H1 (cell line): ENCODE measurements around the gene GOLGA8A. TPM values are rescaled to one million over a fixed set of nuclear protein-coding genes. Genes with fewer than 3 reads are reported as not detected.
"Not testable (repeated sequence)": the region's sequence is repeated elsewhere in the genome, so short reads cannot be mapped to it uniquely, and the experiment has no call there.

Experiments used
- CTCF ChIA-PET: fragments of 300-600 bp; sonication (Branson Sonifier 250); formaldehyde crosslinking; loops from one replicate; lab custom pipeline; 2021; ENCODE audit not compliant: partially characterized antibody; lab: Charles Lee
- POLR2A ChIA-PET: fragments of 300-600 bp; sonication (Branson Sonifier 250); formaldehyde crosslinking; loops from one replicate; lab custom pipeline; 2021; ENCODE audit warnings: inconsistent platforms; ENCODE audit not compliant: partially characterized antibody; lab: Charles Lee
- DNase-seq, 2 experiments: peaks; one replicate each; pipeline versions ENCODE4 v3.0.0 to v3.0.0-alpha.2; 2010 to 2022; ENCODE audit warnings: low spot score in 2 of 2, low read depth in 1 of 2, mixed read lengths in 1 of 2
- FAIRE-seq: peaks from 2 replicates; lab custom pipeline; 2011; peaks lifted over from hg19 to GRCh38; lab: Jason Lieb, UNC
- H2AFZ ChIP-seq: 2 replicates; pipeline ENCODE4 v1.8.1; 2012; ENCODE audit warnings: low read length, inconsistent platforms
- H2AK5ac ChIP-seq: 2 replicates; pipeline ENCODE4 v1.6.1; 2013; ENCODE audit warnings: low read depth, low read length
- H2BK120ac ChIP-seq: replicated peaks from 2 replicates; pipeline ENCODE3; 2013; ENCODE audit warnings: low read depth, low read length, inconsistent platforms
- H2BK12ac ChIP-seq: 2 replicates; pipeline ENCODE4 v1.6.1; 2013; ENCODE audit warnings: low read depth, low read length
- H2BK15ac ChIP-seq: 2 replicates; pipeline ENCODE4 v1.6.1; 2013; ENCODE audit warnings: low read length
- H2BK20ac ChIP-seq: 2 replicates; pipeline ENCODE4 v1.6.1; 2013; ENCODE audit warnings: low read length
- H2BK5ac ChIP-seq: 2 replicates; pipeline ENCODE4 v1.6.1; 2013; ENCODE audit warnings: low read depth, low read length
- H3K14ac ChIP-seq: 2 replicates; pipeline ENCODE4 v1.6.1; 2013; ENCODE audit warnings: inconsistent platforms; ENCODE audit not compliant: insufficient read length
- H3K18ac ChIP-seq: 2 replicates; pipeline ENCODE4 v1.6.1; 2013; ENCODE audit warnings: low read length; ENCODE audit errors: extremely low read depth
- H3K23ac ChIP-seq: 2 replicates; pipeline ENCODE4 v1.6.1; 2013; ENCODE audit warnings: inconsistent platforms; ENCODE audit not compliant: insufficient read length
- H3K23me2 ChIP-seq: 2 replicates; pipeline ENCODE4 v1.6.1; 2013; ENCODE audit warnings: low read depth, low read length
- H3K27ac ChIP-seq: 2 replicates; pipeline ENCODE4 v1.6.1; 2011; ENCODE audit warnings: low read depth, low read length, inconsistent platforms
- H3K27me3 ChIP-seq, 4 experiments: replicated peaks in 1 of 4; 1 replicate in 1 of 4; 2 replicates in 3 of 4; pipeline versions ENCODE4 v1.6.1 to v1.8.1; 2011 to 2013; ENCODE audit warnings: low read length in 3 of 4, mild to moderate bottlenecking in 3 of 4, inconsistent platforms in 2 of 4, mixed read lengths in 2 of 4, moderate library complexity in 1 of 4; ENCODE audit not compliant: control insufficient read depth in 3 of 4, insufficient read depth in 3 of 4; ENCODE audit errors: extremely low read depth in 1 of 4
- H3K36me3 ChIP-seq, 4 experiments: 2 replicates each; pipeline versions ENCODE4 v1.6.1 to v1.8.1; 2011 to 2013; ENCODE audit warnings: mild to moderate bottlenecking in 4 of 4, low read length in 3 of 4, moderate library complexity in 2 of 4, control low read depth in 1 of 4, inconsistent platforms in 1 of 4; ENCODE audit not compliant: insufficient read depth in 4 of 4, control insufficient read depth in 2 of 4
- H3K4ac ChIP-seq: replicated peaks from 2 replicates; pipeline ENCODE3; 2013; ENCODE audit warnings: low read length, low read depth, mixed read lengths, inconsistent platforms; ENCODE audit not compliant: insufficient read length
- H3K4me1 ChIP-seq, 4 experiments: replicated peaks in 1 of 4; 1 replicate in 1 of 4; 2 replicates in 3 of 4; pipeline versions ENCODE4 v1.6.1 to v1.8.1; 2011 to 2013; ENCODE audit warnings: low read length in 3 of 4, inconsistent platforms in 2 of 4, mixed read lengths in 1 of 4; ENCODE audit not compliant: insufficient read depth in 4 of 4, control insufficient read depth in 3 of 4
- H3K4me2 ChIP-seq, 2 experiments: 2 replicates each; pipeline versions ENCODE4 v1.6.1 to v1.8.1; 2011 to 2013; ENCODE audit warnings: low read depth in 2 of 2, low read length in 2 of 2, control low read depth in 1 of 2, inconsistent platforms in 1 of 2, mild to moderate bottlenecking in 1 of 2; ENCODE audit not compliant: insufficient read depth in 1 of 2
- H3K4me3 ChIP-seq, 4 experiments: fragments of 200-600, 300-600 bp in 1 of 4; sonication (generic), shearing (Covaris generic), sonication (Bioruptor Twin) in 1 of 4; 2 replicates each; pipeline versions ENCODE4 v1.5.1 to v1.8.1; 2011 to 2016; ENCODE audit warnings: low read length in 4 of 4, low read depth in 3 of 4, control low read depth in 2 of 4, inconsistent platforms in 2 of 4, mild to moderate bottlenecking in 2 of 4, mixed read lengths in 1 of 4, moderate library complexity in 1 of 4; ENCODE audit not compliant: insufficient read depth in 2 of 4; ENCODE audit errors: extremely low read depth in 1 of 4
- H3K56ac ChIP-seq: replicated peaks from 2 replicates; pipeline ENCODE3; 2013; ENCODE audit warnings: low read depth, mild to moderate bottlenecking, mixed read lengths, low read length, inconsistent platforms; ENCODE audit not compliant: insufficient read length
- H3K79me1 ChIP-seq: 2 replicates; pipeline ENCODE4 v1.6.1; 2013; ENCODE audit warnings: low read depth, low read length, control low read depth
- H3K79me2 ChIP-seq, 2 experiments: 2 replicates each; pipeline versions ENCODE4 v1.6.1 to v1.8.1; 2012 to 2013; ENCODE audit warnings: low read length in 2 of 2, mild to moderate bottlenecking in 2 of 2, inconsistent platforms in 1 of 2; ENCODE audit not compliant: insufficient read depth in 2 of 2, control insufficient read depth in 1 of 2
- H3K9ac ChIP-seq, 4 experiments: replicated peaks in 1 of 4; 1 replicate in 1 of 4; 2 replicates in 3 of 4; pipeline versions ENCODE4 v1.6.1 to v1.8.1; 2011 to 2013; ENCODE audit warnings: low read depth in 3 of 4, low read length in 3 of 4, control low read depth in 2 of 4, mild to moderate bottlenecking in 2 of 4, moderate library complexity in 2 of 4, inconsistent platforms in 1 of 4; ENCODE audit errors: extremely low read depth in 1 of 4
- H3K9me3 ChIP-seq, 2 experiments: 2 replicates each; pipeline versions ENCODE4 v1.6.1 to v1.8.1; 2012 to 2013; ENCODE audit warnings: mild to moderate bottlenecking in 2 of 2, moderate library complexity in 2 of 2, control low read depth in 1 of 2, inconsistent platforms in 1 of 2, low read depth in 1 of 2, low read length in 1 of 2, mixed read lengths in 1 of 2; ENCODE audit not compliant: insufficient read depth in 2 of 2
- H4K20me1 ChIP-seq, 2 experiments: replicated peaks in 1 of 2; 2 replicates each; pipeline versions ENCODE3 to v1.8.1; 2011 to 2013; ENCODE audit warnings: inconsistent platforms in 2 of 2, low read length in 2 of 2, mild to moderate bottlenecking in 1 of 2; ENCODE audit not compliant: insufficient read depth in 2 of 2, control insufficient read depth in 1 of 2
- H4K5ac ChIP-seq: 2 replicates; pipeline ENCODE4 v1.6.1; 2013; ENCODE audit warnings: low read length, low read depth, mixed read lengths, inconsistent platforms; ENCODE audit not compliant: insufficient read length
- H4K8ac ChIP-seq: 2 replicates; pipeline ENCODE4 v1.8.0; 2013; ENCODE audit warnings: mild to moderate bottlenecking, moderate library complexity, low read length, inconsistent platforms; ENCODE audit not compliant: insufficient read depth; ENCODE audit errors: extremely low read depth
- H4K91ac ChIP-seq: replicated peaks from 2 replicates; pipeline ENCODE3; 2013; ENCODE audit warnings: low read length, mixed read lengths, inconsistent platforms; ENCODE audit not compliant: insufficient read length
- WGBS, 2 experiments: shearing (Covaris generic) in 1 of 2; methylation state at CpG; one replicate each; pipeline versions ENCODE4 v1.1.6 to v1.1.7; 2013 to 2015; ENCODE audit warnings: low lambda C conversion rate in 2 of 2, mixed read lengths in 2 of 2, inconsistent platforms in 1 of 2, low coverage in 1 of 2, missing lambda C conversion rate in 1 of 2; ENCODE audit not compliant: insufficient replicate concordance in 2 of 2, insufficient coverage in 1 of 2, insufficient read length in 1 of 2; ENCODE audit errors: extremely low coverage in 1 of 2, missing lambda C conversion rate in 1 of 2; 5-methylcytosine and 5-hydroxymethylcytosine counted together
- polyA plus RNA-seq, 7 experiments: library from polyadenylated mRNA; depleted of rRNA in 3 of 7; stranded (reverse) in 5 of 7; unstranded in 2 of 7; fragments of >200 nt in 5 of 7; fragments of 200-250 nt in 2 of 7; gene quantifications; 1 replicate in 5 of 7; 2 replicates in 1 of 7; 4 replicates in 1 of 7; pipeline versions ENCODE4 v1.2.1 to v1.2.3, GENCODE V29; 2011 to 2013; ENCODE audit warnings: missing spikeins in 2 of 7, mixed read lengths in 2 of 7
- total RNA-seq: library from RNA; stranded (reverse); fragmentation: NEBNext Ultra II Directional; extraction: Animal tissue kit (Norgen Biotek cat#: 25700); gene quantifications from 2 replicates; pipeline ENCODE4 v1.2.1, GENCODE V29; 2021

Gene GOLGA8A
- total and polyA plus RNA-seq, 2 of the 8 experiments (the other 6 are each of a cell fraction or from before 2014, with no cell fraction given) = 5.5 to 20.0 TPM

- POLR2A ChIA-PET, H4K5ac ChIP-seq, H2BK12ac ChIP-seq, H3K14ac ChIP-seq, H2BK15ac ChIP-seq, H2BK5ac ChIP-seq, DNase-seq, H3K4me1 ChIP-seq, H2AFZ ChIP-seq, H3K27ac ChIP-seq, H3K36me3 ChIP-seq, FAIRE-seq, H4K91ac ChIP-seq, H3K9ac ChIP-seq, H3K4me3 ChIP-seq, H3K18ac ChIP-seq, H3K27me3 ChIP-seq, CTCF ChIA-PET, H3K4me2 ChIP-seq, H4K8ac ChIP-seq, H2BK120ac ChIP-seq, H2AK5ac ChIP-seq, H3K56ac ChIP-seq, H3K23me2 ChIP-seq, H2BK20ac ChIP-seq, H3K79me2 ChIP-seq, H4K20me1 ChIP-seq, H3K9me3 ChIP-seq, H3K23ac ChIP-seq, H3K79me1 ChIP-seq, H3K4ac ChIP-seq: not testable (repeated sequence)
- 100% methylated on average over 2 of the region's 2 CpGs; no CpG with 5 or more reads in 1 of the 2 experiments for WGBS, 2 experiments
Measured at GRCh38 chr15:34392981-34393380, 44.6 kb downstream of the GOLGA8A start.

DNA sequence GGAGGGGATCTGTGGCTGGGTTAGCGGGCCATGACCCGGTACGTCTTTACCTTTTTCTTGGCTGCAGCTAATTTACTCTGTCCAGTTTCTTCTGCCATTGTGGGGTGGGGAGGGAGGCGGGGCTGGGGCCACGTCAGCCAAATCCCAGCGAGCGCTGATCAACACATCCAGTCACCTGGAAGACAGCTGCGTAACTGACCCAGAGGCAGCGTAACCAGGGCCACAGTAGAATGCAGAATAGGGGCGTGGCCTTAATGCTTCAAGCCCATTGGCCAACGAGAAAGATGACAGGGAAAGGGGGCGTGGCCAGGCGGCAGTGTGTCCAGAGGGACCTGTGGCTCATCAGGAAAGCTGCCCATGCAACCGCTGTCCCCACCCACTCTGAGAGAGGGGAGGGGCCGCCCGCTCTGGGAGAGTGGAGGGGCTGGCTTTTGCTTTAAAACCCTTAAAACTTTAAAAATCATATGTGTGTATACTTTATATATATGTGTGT is 48.0 kb downstream of the GOLGA8A start:
- CTCF ChIA-PET, H2BK5ac ChIP-seq, H4K91ac ChIP-seq, H2AK5ac ChIP-seq, H3K27me3 ChIP-seq, H2BK120ac ChIP-seq, H3K79me1 ChIP-seq, H3K4me1 ChIP-seq, H3K27ac ChIP-seq, H3K36me3 ChIP-seq, H3K79me2 ChIP-seq, H2BK20ac ChIP-seq, H2BK12ac ChIP-seq, H3K56ac ChIP-seq, H3K23ac ChIP-seq, H3K9ac ChIP-seq, H3K14ac ChIP-seq, DNase-seq, H2BK15ac ChIP-seq, POLR2A ChIA-PET, H3K9me3 ChIP-seq, H4K5ac ChIP-seq, H4K20me1 ChIP-seq, H3K23me2 ChIP-seq, H2AFZ ChIP-seq, H4K8ac ChIP-seq, H3K4ac ChIP-seq, H3K4me3 ChIP-seq, H3K18ac ChIP-seq, H3K4me2 ChIP-seq: not testable (repeated sequence)
- FAIRE-seq = peak; percentile 92
- WGBS, 2 experiments = no CpG with 5 or more reads among the region's 16 CpGs
